Endothelial cell of umbilical vein (primary cell): Measurements from ENCODE around the gene PGAM2. TPM values are rescaled to one million over a fixed set of nuclear protein-coding genes. Genes with fewer than 3 reads are reported as not detected.
A peak's percentile ranks its signal among the peaks of the same experiment; 100 is the strongest.
"Not testable (repeated sequence)": the region's sequence is repeated elsewhere in the genome, so short reads cannot be mapped to it uniquely, and the experiment has no call there.

ENCODE experiments used
- BruUV-seq: library from RNA; stranded (reverse); fragments of 400-500 nt; replicated peaks from 2 replicates; lab custom pipeline; 2021; lab: Mats Ljungman, UMichigan
- CTCF ChIA-PET: fragments of 300-600, 350-600 bp; sonication (Branson Sonifier 250); formaldehyde crosslinking; loops from one replicate; lab custom pipeline; 2021; ENCODE audit warnings: antibody characterized with exemption, inconsistent platforms; lab: Charles Lee
- POLR2A ChIA-PET: fragments of 300-600, 350-600 bp; sonication (Branson Sonifier 250); formaldehyde crosslinking; loops from one replicate; lab custom pipeline; 2021; ENCODE audit warnings: antibody characterized with exemption, inconsistent platforms; lab: Charles Lee
- DNase-seq: peaks from one replicate; pipeline ENCODE4 v3.0.0-alpha.2; 2011; ENCODE audit warnings: low read depth, low spot score
- FAIRE-seq: peaks from 2 replicates; lab custom pipeline; 2011; peaks lifted over from hg19 to GRCh38; lab: Jason Lieb, UNC
- H2AFZ ChIP-seq: 2 replicates; pipeline ENCODE4 v1.6.0; 2012; ENCODE audit warnings: low read depth, low read length, control low read depth, inconsistent platforms
- H3K27ac ChIP-seq: 2 replicates; pipeline ENCODE4 v1.5.1; 2011; ENCODE audit warnings: low read depth, mild to moderate bottlenecking, control low read depth, low read length, moderate library complexity; ENCODE audit not compliant: insufficient read depth
- H3K27me3 ChIP-seq, 2 experiments: 2 replicates each; pipeline versions ENCODE4 v1.6.0 to v1.6.1; 2011; ENCODE audit warnings: low read length in 2 of 2, mixed read lengths in 1 of 2; ENCODE audit not compliant: control insufficient read depth in 2 of 2, insufficient read depth in 2 of 2
- H3K36me3 ChIP-seq, 2 experiments: 2 replicates in 1 of 2; 3 replicates in 1 of 2; pipeline ENCODE4 v1.5.1; 2011; ENCODE audit warnings: low read length in 2 of 2, mild to moderate bottlenecking in 1 of 2, moderate library complexity in 1 of 2; ENCODE audit not compliant: control insufficient read depth in 2 of 2, insufficient read depth in 2 of 2; ENCODE audit errors: extremely low read depth in 1 of 2
- H3K4me1 ChIP-seq: 3 replicates; pipeline ENCODE4 v1.5.1; 2011; ENCODE audit warnings: mild to moderate bottlenecking, low read length; ENCODE audit not compliant: control insufficient read depth, insufficient read depth; ENCODE audit errors: extremely low read depth
- H3K4me2 ChIP-seq: 2 replicates; pipeline ENCODE4 v1.6.1; 2011; ENCODE audit warnings: low read length, control low read depth, mixed read lengths; ENCODE audit not compliant: insufficient read depth
- H3K4me3 ChIP-seq, 3 experiments: fragments of 200-600 bp in 1 of 3; sonication (generic), shearing (Covaris generic) in 1 of 3; replicated peaks in 1 of 3; 2 replicates each; pipeline ENCODE4 v1.5.1; 2011 to 2016; ENCODE audit warnings: control low read depth in 3 of 3, low read length in 3 of 3, mild to moderate bottlenecking in 2 of 3, inconsistent platforms in 1 of 3, low read depth in 1 of 3, moderate library complexity in 1 of 3; ENCODE audit not compliant: insufficient read depth in 1 of 3
- H3K79me2 ChIP-seq: 2 replicates; pipeline ENCODE4 v1.6.0; 2012; ENCODE audit warnings: low read length, inconsistent platforms; ENCODE audit not compliant: control insufficient read depth, insufficient read depth
- H3K9ac ChIP-seq: replicated peaks from 2 replicates; pipeline ENCODE3; 2011; ENCODE audit warnings: low read length, control low read depth; ENCODE audit not compliant: insufficient read depth; ENCODE audit errors: extremely low read depth
- H3K9me1 ChIP-seq: replicated peaks from 3 replicates; pipeline ENCODE4 v1.6.0; 2011; ENCODE audit warnings: mild to moderate bottlenecking, low read length; ENCODE audit not compliant: control insufficient read depth, insufficient read depth; ENCODE audit errors: extremely low read depth
- H3K9me3 ChIP-seq: replicated peaks from 2 replicates; pipeline ENCODE4 v1.5.1; 2012; ENCODE audit warnings: low read length, inconsistent platforms; ENCODE audit not compliant: control insufficient read depth, insufficient read depth
- H4K20me1 ChIP-seq: replicated peaks from 2 replicates; pipeline ENCODE3; 2011; ENCODE audit warnings: mild to moderate bottlenecking, low read length; ENCODE audit not compliant: control insufficient read depth, insufficient read depth; ENCODE audit errors: extremely low read depth
- EZH2 ChIP-seq: IDR thresholded peaks from 2 replicates; pipeline ENCODE4 v1.6.1; 2012; ENCODE audit warnings: borderline replicate concordance, low read depth, mild to moderate bottlenecking, moderate library complexity, low read length, inconsistent platforms; ENCODE audit not compliant: severe bottlenecking
- dilution Hi-C: fragments of 300-500 bp; cut with MboI; formaldehyde crosslinking; loops from one replicate; pipeline ENCODE4 v1.15.0; 2019; ENCODE audit warnings: low sequenced_read_pairs; ENCODE audit not compliant: extremely low pct_ligation_motif_present
- intact Hi-C: fragments of 100-400 bp; cut with micrococcal nuclease; formaldehyde crosslinking; loops from one replicate; pipeline ENCODE4 v1.10.0; 2022
- polyA plus RNA-seq, 4 experiments: library from polyadenylated mRNA; depleted of rRNA in 3 of 4; stranded (reverse) in 3 of 4; unstranded in 1 of 4; fragments of >200 nt; gene quantifications; 2 replicates each; pipeline versions ENCODE4 v1.2.1 to v1.2.3, GENCODE V29; 2011 to 2012; ENCODE audit warnings: missing spikeins in 1 of 4
- total RNA-seq: library from RNA; stranded (reverse); gene quantifications from 2 replicates; pipeline ENCODE4 v1.2.3, GENCODE V29; 2021
- TF ChIP-seq, protein P1 (sequence below), 2 donors: IDR thresholded peaks; 1 replicate in 1 of 2; 2 replicates in 1 of 2; pipeline ENCODE4 v1.5.1; 2011; ENCODE audit warnings: low read length in 2 of 2, mild to moderate bottlenecking in 2 of 2, moderate library complexity in 2 of 2, control low read depth in 1 of 2, inconsistent platforms in 1 of 2, low read depth in 1 of 2; ENCODE audit not compliant: insufficient read depth in 1 of 2; ENCODE audit errors: extremely low read depth in 1 of 2

The PGAM2 gene
- total and polyA plus RNA-seq, 2 donors (not counting 3 experiments of a cell fraction or from before 2014, with no cell fraction given): 0.19 TPM; not detected in 1

DNA sequence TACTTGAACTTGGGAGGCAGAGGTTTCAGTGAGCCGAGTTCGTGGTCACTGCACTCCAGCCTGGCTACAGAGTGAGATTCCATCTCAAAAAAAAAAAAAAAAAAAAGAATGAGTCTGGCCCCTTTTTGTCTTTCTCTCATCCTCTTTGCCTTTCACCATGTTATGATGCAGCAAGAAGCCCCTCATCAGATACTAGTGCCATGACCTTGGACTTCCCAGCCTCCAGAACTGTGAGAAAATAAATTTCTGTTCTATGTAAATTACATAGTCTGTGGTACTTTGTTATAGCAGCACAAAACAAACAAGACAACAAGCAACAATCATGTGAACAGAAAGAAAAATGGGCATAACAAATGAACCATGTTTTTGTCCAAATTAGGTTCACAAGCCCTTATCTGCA is 23.1 kb downstream of the PGAM2 start:
- H3K9ac ChIP-seq: no peak overlapping the region
- H3K4me2 ChIP-seq: no peak overlapping the region
- no peak for DNase-seq
- H3K9me3 ChIP-seq: no peaks in the 10 kb centered on the region
- POLR2A ChIA-PET: no interaction called here
- no peak overlapping the region for H2AFZ ChIP-seq
- no peak for TF ChIP-seq EZH2
- CTCF ChIA-PET: no interaction called here
- dilution Hi-C loops (no loop called here), intact Hi-C loops (no loop called here)
- H3K79me2 ChIP-seq: peaks cover 27% of the 10 kb centered on the region
- no peak overlapping the region for H3K27ac ChIP-seq
- BruUV-seq: no TSS peak
- no peaks in the 10 kb centered on the region for H3K27me3 ChIP-seq
- no peak for FAIRE-seq
- no peaks in the 10 kb centered on the region for H3K9me1 ChIP-seq
- H3K4me3 ChIP-seq: no peak overlapping the region
- H3K4me1 ChIP-seq: peaks cover 15% of the 10 kb centered on the region
- no peaks in the 10 kb centered on the region for H4K20me1 ChIP-seq
- peaks cover 0 to 2% of the 10 kb centered on the region in 2 experiments for H3K36me3 ChIP-seq

DNA sequence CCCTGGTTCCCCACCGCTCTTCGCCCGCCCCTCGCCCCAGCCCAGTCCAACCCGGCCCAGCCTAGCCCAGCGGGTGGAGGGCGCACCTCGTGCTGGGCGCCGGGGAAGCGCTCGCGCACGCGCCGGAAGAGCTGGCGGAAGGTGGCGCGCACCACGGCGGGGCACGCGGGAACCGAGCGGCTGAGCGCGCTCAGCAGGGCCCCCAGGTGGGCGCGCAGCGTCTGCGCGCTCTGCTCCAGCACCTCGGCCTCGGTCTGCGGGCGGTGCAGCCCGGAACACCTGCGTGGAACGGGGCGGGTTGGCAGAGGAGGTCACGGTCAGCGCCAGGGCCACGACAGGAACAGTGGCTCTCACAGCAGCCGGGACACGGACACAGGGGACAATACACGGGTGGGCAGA is 24.9 kb downstream of the PGAM2 start:
- CTCF ChIA-PET, POLR2A ChIA-PET, BruUV-seq, H3K4me3 ChIP-seq, DNase-seq, H3K27ac ChIP-seq, H3K9me1 ChIP-seq, H3K9ac ChIP-seq, H3K4me1 ChIP-seq, intact Hi-C loops, H3K36me3 ChIP-seq, H3K79me2 ChIP-seq, H4K20me1 ChIP-seq, H3K9me3 ChIP-seq, H3K27me3 ChIP-seq, H3K4me2 ChIP-seq, FAIRE-seq, dilution Hi-C loops: not testable (repeated sequence)
- TF ChIP-seq, protein P1, sequence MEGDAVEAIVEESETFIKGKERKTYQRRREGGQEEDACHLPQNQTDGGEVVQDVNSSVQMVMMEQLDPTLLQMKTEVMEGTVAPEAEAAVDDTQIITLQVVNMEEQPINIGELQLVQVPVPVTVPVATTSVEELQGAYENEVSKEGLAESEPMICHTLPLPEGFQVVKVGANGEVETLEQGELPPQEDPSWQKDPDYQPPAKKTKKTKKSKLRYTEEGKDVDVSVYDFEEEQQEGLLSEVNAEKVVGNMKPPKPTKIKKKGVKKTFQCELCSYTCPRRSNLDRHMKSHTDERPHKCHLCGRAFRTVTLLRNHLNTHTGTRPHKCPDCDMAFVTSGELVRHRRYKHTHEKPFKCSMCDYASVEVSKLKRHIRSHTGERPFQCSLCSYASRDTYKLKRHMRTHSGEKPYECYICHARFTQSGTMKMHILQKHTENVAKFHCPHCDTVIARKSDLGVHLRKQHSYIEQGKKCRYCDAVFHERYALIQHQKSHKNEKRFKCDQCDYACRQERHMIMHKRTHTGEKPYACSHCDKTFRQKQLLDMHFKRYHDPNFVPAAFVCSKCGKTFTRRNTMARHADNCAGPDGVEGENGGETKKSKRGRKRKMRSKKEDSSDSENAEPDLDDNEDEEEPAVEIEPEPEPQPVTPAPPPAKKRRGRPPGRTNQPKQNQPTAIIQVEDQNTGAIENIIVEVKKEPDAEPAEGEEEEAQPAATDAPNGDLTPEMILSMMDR (IDR thresholded peaks at IDR 0.05; ENCODE audit: extremely low read depth in 1 of 2, insufficient read depth in 1 of 2, low read depth in 1 of 2, low read length in 2 of 2): peak in 1 of 2 donors; percentile 20
- peak overlapping the region; percentile 81 for H2AFZ ChIP-seq

GRCh38 chr7:44039800-44040492 is 25.4 kb downstream of the PGAM2 start:
- H3K4me3 ChIP-seq, intact Hi-C loops, CTCF ChIA-PET, FAIRE-seq, H3K9ac ChIP-seq, POLR2A ChIA-PET, dilution Hi-C loops, H3K9me3 ChIP-seq, H3K27ac ChIP-seq, H3K27me3 ChIP-seq, BruUV-seq, H3K4me2 ChIP-seq, H3K4me1 ChIP-seq, H3K9me1 ChIP-seq, H3K36me3 ChIP-seq, H3K79me2 ChIP-seq, DNase-seq, H2AFZ ChIP-seq, H4K20me1 ChIP-seq: not testable (repeated sequence)
